HG02678 (cell line): ENCODE data around the gene EAF1.
"Not testable (repeated sequence)": the region's sequence is repeated elsewhere in the genome, so short reads cannot be mapped to it uniquely, and the experiment has no call there.

Experiments used
- ATAC-seq: cut with Tn5 transposase; IDR thresholded peaks from one replicate; pipeline ENCODE4 v1.9.1; 2021; ENCODE audit warnings: mild to moderate bottlenecking, moderate library complexity; ENCODE audit not compliant: unreplicated experiment

EAF1 gene

DNA sequence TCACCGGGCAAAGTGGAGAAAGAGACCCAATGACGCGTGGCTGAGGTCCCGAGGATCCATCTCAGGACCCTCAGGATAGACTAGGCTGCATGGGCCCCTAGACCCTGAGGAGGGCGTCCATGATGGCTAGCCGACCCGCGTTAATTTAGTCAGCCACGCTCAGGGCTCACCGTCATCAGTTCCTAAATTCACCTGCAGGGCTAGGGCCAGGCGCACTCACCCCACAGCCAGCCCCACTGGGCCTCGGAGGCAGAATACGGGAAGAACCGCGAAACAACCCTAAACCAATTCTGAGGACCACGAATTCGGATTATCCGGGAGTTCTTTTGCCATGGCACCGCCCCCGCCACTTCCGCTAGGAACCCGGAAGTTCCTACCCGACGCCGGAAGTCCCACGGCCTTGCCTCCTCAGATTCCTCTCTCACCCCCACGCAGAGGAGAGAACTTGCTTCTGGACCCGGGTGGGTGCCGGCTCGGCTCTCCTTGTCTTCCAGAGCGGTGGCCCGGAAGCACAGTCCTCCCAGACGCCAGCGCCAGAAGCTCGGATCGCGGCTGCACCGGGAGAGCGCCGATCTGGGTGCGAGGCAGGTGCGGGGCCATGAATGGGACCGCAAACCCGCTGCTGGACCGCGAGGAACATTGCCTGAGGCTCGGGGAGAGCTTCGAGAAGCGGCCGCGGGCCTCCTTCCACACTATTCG is at the start of gene EAF1, which contains the start of gene METTL6:
Gene EAF1 (plus strand): TSS at position 417 of the 699 bp plus-strand sequence. CDS start 182 bp downstream, at position 599.
Gene METTL6 (minus strand): TSS at position 363 of the 699 bp plus-strand sequence. CDS start 1,033 bp downstream, outside the sequence.
- peak; percentile 94 for ATAC-seq

DNA sequence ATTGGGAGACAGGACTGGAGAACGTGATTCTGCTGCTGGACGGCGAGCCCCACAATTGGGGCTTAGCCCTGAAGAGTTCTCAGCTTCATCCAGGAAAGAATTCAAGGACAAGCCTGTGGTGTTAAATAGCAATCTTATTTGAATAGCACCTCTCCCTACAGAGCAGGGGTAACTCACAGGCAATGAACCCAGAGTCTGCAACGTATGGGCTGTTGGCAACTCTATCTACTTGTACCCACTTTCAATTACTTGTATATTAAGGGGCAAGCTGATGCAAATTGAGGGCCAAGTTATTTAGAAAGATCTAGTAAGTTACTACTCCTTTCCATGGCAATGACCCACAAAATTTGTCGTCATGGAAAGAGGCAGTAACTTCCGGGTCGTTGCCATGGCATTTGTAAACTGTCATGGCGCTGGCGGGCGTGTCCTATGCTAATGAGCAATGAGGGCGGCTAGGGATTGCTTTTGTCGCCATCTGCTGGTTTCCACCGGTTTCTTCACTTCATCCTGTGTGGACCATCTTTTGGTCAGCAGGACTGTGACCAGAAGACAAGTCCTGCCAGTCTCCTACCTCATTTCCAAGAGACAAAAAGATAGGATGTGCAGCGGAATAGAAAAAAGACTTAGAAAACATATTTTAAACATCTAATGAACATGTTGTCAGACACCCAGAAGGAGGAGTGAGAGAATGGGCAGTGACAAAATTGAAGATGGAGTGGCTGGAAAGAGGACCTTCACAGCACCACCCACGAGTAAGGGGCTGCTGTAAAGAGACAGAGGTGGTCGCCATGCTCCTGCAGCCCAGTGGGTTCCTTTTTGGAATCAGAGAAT is 49.2 kb upstream of the EAF1 start:
- ATAC-seq, result peak; percentile 90

- no peak for ATAC-seq
Observed at GRCh38 chr3:15380980-15381890, 46.2 kb upstream of the EAF1 start.

GRCh38 chr3:15382405-15382923 is 44.9 kb upstream of the EAF1 start:
- no peak for ATAC-seq

DNA sequence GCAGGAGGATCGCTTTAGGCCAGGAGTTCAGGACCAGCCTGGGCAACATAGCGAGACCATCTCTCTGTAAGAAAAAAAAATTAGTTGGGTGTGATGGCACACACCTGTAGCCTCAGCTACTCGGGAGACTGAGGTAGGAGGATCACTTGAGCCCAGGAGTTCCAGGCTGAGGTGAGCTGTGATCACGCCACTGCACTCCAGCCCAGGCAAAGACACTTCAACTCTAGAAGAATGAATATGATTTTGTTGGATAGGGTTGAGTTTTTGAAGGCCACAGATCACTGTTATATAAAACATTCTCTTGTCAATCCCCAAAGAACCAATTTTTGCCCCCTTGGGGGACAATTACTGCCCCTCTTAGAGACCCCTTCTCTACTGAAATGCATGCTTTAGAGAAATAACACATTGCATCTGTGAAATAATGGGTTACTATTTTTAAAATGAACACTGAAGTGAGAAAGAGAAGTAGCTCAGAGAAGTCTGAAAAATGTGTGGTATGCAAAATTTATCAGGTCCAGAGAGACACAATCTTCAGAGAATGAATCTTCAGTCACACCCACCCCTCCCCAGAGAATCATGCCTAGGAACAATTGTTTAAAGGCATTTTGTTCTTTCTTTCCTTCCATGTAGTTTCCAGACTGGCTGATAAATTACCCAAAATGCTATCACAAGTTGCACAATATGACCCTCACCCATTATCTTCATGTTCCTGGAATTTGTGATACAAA is 42.7 kb upstream of the EAF1 start:
- ATAC-seq, result peak; percentile 86

DNA sequence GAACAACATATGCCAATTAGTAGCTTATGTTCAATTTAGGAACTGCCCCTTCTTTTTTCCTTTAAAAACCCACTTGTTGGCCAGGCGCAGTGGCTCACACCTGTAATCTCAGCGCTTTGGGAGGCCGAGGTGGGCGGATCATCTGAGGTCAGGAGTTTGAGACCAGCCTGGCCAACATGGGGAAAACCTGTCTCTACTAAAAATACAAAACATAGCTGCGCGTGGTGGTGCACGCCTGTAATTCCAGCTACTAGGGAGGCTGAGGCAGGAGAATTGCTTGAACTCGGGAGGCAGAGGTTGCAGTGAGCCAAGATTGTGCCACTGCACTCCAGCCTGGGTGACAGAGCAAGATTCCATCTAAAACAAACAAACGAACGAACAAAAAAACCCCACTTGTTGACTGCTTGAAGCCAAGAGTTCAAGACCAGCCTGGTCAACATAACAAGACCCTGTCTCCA is 42.1 kb upstream of the EAF1 start:
- peak; percentile 17 for ATAC-seq

DNA sequence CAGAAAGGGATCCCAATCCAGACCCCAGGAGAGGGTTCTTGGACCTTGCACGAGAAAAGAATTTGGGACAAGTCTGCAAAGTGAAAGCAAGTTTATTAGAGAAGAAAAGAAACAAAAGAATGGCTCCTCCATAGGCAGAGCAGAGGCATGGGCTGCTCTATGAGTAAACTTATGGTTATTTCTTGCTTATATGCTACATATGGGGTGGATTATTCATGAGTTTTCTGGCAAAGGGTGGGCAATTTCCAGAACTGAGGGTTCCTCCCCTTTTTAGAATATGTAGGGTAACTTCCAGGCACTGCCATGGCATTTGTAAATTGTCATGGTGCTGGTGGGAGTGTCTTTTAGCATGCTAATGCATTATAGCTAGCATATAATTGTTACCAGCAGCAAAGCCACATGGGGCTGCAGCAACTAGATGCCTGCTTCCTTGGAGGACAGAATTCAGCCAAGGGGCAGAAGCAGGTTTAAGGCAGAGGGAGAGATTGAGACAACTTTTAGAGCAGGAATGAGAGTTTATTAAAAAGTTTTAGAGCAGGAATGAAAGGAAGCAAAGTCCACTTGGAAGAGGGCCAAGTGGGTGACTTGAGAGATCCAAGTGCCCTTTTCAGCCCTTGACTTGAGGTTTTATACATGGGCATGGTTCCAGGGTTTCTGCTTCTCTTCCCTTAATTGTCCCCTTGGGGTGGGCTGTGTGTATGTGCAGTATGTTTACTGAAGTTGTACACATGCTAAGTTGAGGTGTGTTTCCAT is 41.3 kb upstream of the EAF1 start:
- ATAC-seq, result no peak

- ATAC-seq, result not testable (repeated sequence)
Observed at GRCh38 chr3:15386654-15386955, 40.8 kb upstream of the EAF1 start.

DNA sequence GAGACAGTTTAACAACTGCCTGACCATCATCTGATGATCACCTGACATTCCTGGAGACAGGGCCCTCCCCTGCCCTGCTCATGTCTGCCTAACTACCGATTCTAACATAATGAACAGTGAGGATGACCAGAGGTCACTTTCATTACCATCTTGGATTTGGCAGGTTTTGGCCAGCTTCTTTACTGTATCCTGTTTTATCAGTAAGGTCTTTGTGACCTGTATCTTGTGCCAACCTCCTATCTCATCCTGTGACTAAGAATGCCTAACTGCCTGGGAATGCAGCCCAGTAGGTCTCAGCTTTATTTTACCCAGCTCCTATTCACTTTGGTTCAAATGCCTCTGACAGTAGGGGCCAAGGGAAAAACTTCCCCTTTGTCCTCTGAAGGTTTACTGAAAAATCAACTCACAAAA is 40.2 kb upstream of the EAF1 start:
- ATAC-seq, result no peak

- no peak for ATAC-seq
Observed at GRCh38 chr3:15387735-15388134, 39.7 kb upstream of the EAF1 start.

GRCh38 chr3:15388335-15388734 is 39.1 kb upstream of the EAF1 start:
- ATAC-seq, result not testable (repeated sequence)

DNA sequence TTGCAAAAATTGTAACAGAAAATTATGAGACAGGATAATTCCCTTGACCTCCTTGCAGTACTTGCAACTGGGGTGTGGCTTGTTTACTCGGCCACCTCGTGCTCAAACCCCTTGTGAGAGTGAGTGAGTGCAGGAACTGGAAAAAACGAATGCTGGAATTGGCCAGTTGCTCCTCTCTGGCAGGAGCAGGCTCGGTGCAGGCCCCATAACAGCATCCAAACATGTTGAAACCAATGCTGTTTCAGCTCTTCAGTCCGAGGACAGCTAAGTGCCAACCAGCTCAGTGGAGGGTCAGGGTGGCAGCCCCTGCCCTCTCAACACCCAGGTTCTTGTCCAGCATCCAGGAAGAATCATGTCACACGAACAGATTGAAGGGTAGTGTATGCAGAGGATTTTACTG is 36.9 kb upstream of the EAF1 start:
- ATAC-seq, result no peak

- ATAC-seq, result no peak
Observed at GRCh38 chr3:15391007-15391406, 36.4 kb upstream of the EAF1 start.

- not testable (repeated sequence) for ATAC-seq
Observed at GRCh38 chr3:15393252-15393651, 34.1 kb upstream of the EAF1 start.

GRCh38 chr3:15398731-15399133 is 28.7 kb upstream of the EAF1 start:
- not testable (repeated sequence) for ATAC-seq

DNA sequence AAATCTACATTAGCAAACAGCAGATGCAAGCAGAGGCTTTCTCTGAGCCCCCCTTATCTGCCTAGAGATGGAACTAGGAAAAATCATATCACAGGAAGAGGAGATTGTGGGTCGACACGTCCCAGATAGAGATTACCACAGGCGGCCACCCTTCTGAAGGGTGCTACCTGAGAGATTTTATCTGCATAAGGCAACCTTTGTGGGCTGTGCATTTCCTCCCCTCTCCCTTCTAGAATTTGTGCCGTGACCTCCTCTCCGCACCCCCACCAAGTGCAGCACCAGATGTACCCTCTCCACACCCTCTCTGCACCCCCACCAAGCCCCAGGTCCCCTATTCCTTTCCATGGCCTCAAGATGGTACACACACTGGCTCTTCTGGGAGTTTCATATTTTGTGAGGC is 27.4 kb upstream of the EAF1 start:
- no peak for ATAC-seq

DNA sequence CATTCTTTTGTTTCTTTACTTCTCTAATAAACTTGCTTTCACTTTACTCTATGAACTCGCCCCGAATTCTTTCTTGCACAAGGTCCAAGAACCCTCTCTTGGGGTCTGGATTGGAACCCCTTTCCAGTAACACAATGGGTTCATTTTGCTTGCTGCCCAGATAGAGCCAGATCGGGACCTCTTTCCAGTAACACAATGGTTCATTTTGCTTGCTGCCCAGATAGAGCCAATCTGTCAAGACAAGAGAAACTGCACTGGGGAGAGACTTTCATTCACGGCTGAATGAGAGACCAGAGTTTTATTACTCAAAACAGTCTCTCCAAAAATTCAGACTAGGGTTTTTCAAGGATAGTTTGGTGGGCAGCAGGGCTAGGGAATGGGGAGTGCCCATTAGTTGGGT is 25.5 kb upstream of the EAF1 start:
- no peak for ATAC-seq

- ATAC-seq, result no peak
Observed at GRCh38 chr3:15403495-15403894, 23.9 kb upstream of the EAF1 start.

GRCh38 chr3:15403965-15404364 is 23.4 kb upstream of the EAF1 start:
- ATAC-seq, result no peak
